Keratinocyte (primary cell): ENCODE results near the gene TSC22D2.

Experiments
- CTCF ChIP-seq, 3 experiments: IDR thresholded peaks in 1 of 3; conservative IDR thresholded peaks in 1 of 3; optimal IDR thresholded peaks in 1 of 3; 2 replicates in 2 of 3; 3 replicates in 1 of 3; pipeline versions ENCODE3 to v1.5.1; 2011; ENCODE audit warnings: low read length in 3 of 3, mild to moderate bottlenecking in 3 of 3, moderate library complexity in 2 of 3, control low read depth in 1 of 3, inconsistent platforms in 1 of 3; ENCODE audit not compliant: insufficient read depth in 2 of 3; ENCODE audit errors: extremely low read depth in 1 of 3
- EZH2 ChIP-seq: IDR thresholded peaks from one replicate; pipeline ENCODE4 v1.6.1; 2012; ENCODE audit warnings: inconsistent platforms, mild to moderate bottlenecking, low read length, moderate library complexity

GRCh38 chr3:150360966-150361365, 47.1 kb upstream of the TSC22D2 start:
- TF ChIP-seq CTCF (optimal IDR thresholded peaks at IDR 0.05 in 1 of 3, IDR thresholded peaks at IDR 0.05 in 1 of 3, conservative IDR thresholded peaks at IDR 0.05 in 1 of 3; ENCODE audit: extremely low read depth in 1 of 3, insufficient read depth in 2 of 3, low read length in 3 of 3) (no peak), EZH2 (no peak)
